WI38 (cell line): Measurements from ENCODE around the gene LPCAT2.

Experiments
- H3K4me3 ChIP-seq: 2 replicates; pipeline ENCODE4 v1.5.1; 2011; ENCODE audit warnings: low read depth, mild to moderate bottlenecking, control low read depth, low read length
- CTCF ChIP-seq: IDR thresholded peaks from 2 replicates; pipeline ENCODE4 v1.5.1; 2012; ENCODE audit warnings: low read depth, mild to moderate bottlenecking, control low read depth, low read length

The LPCAT2 gene

DNA sequence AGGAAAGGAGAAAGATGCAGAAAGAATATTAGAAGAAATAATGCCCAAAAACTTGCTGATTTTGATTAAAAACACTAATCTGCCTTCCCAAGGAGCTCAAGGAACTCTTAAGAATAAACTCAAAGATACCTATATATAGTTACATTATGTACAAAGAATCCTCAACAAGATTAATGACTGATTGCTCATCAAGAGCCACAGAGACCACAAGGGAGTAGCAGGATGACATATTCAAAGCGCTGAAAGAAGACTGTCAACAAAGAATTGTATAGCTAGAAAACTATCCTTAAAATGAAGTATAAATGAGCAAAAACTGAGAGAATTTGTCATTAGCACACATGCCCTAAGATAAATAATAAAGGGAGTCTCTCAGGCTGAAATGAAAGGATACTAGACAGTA, 6.2 kb downstream of the LPCAT2 start:
- no peak for TF ChIP-seq CTCF
- no peak overlapping the region for H3K4me3 ChIP-seq

GRCh38 chr16:55521792-55522191, 12.9 kb downstream of the LPCAT2 start:
- no peak overlapping the region for H3K4me3 ChIP-seq
- no peak for TF ChIP-seq CTCF

DNA sequence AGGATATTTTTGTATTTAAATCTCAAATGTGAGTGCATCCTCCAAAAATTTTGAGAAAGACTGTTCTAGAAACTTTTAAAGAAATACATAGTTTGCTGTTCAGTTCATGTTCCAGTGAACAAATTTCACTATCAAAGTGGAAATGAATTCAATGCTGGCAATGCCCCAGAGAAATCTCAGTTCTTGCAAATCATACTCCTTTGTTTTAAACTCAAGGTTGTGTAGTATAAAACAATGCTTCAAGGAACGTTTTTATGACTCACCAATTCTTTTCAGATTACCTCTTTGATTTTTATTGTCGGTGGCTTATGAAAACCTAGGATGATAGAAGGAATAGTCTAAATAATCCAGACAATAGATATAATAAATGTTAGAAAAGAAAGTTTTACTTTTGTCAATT, 17.6 kb downstream of the LPCAT2 start:
- TF ChIP-seq CTCF = no peak
- no peak overlapping the region for H3K4me3 ChIP-seq

DNA sequence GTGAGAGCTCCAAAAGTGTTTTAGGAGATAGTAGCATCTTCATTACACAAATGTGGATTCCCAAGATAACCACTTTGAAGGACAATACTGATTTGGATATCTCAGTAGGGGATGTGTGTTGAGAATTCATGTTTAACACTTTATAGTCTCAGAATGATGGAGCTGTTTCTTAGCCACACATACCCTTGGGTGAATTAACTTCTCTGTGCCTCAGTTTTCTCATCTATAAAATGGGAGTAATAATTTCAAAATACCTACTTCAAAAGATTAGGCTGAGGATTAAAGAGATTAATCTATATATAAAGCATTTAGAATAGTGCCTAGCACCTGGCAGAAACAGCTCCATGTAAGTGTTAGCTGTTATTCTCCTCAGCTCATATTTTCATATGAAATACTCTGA, 19.0 kb downstream of the LPCAT2 start:
- H3K4me3 ChIP-seq = no peak overlapping the region
- no peak for TF ChIP-seq CTCF

DNA sequence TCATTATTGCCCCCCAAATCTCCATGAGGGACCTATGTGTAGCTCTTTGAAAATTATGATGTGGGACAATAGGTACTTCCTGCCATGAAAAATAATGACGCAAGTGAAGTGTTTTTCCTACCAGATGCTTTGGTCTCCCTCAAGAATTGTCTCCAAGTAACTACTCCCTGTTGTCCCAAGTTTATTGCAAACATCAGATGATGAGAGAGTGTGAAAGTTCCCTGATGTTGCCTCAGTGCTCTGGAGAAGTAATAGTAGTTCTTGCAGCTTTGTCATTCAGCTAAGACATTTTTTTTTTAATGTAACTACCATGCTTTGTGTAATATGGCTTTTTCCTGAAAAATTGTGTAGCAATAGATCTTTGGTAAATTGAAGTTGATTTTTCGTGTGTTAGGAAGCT, 20.1 kb downstream of the LPCAT2 start:
- TF ChIP-seq CTCF = no peak

GRCh38 chr16:55530316-55530856, 21.5 kb downstream of the LPCAT2 start:
- TF ChIP-seq CTCF = no peak
- no peak overlapping the region for H3K4me3 ChIP-seq

More for the DNA sequence above, 20.1 kb downstream of the LPCAT2 start:
- no peak overlapping the region for H3K4me3 ChIP-seq

GRCh38 chr16:55532227-55532626, 23.4 kb downstream of the LPCAT2 start:
- TF ChIP-seq CTCF = no peak
- H3K4me3 ChIP-seq = no peak overlapping the region
